ENCODE data around the gene SDF2. TPM values are rescaled to one million over a fixed set of nuclear protein-coding genes. Genes with fewer than 3 reads are reported as not detected.

Gene SDF2
- total RNA-seq, 1 donor from 2014 or later = 44.0 TPM

Other genes starting within 250 kb of the SDF2 start
- not detected for gene SLC13A2, start 188.3 kb downstream of the SDF2 start, total RNA-seq
- gene FOXN1, start 155.6 kb downstream of the SDF2 start, total RNA-seq = not detected
- 32.6 TPM for gene UNC119, start 109.3 kb downstream of the SDF2 start, total RNA-seq
- gene PIGS, start 90.4 kb downstream of the SDF2 start, total RNA-seq = 16.3 TPM
- 56.7 TPM for gene ALDOC, start 85.0 kb downstream of the SDF2 start, total RNA-seq
- 3.7 TPM for gene SPAG5, start 62.9 kb downstream of the SDF2 start, total RNA-seq
- gene RSKR, start 47.7 kb downstream of the SDF2 start, total RNA-seq = 11.8 TPM
- 81.9 TPM for gene BLTP2, start 16.7 kb downstream of the SDF2 start, total RNA-seq
- 28.9 TPM for gene SUPT6H, start 299 bp upstream of the SDF2 start, total RNA-seq
- 2.9 TPM for gene PROCA1, start 50.0 kb upstream of the SDF2 start, total RNA-seq
- 12.2 TPM for gene RAB34, start 56.0 kb upstream of the SDF2 start, total RNA-seq
- 436 TPM for gene RPL23A, start 58.1 kb upstream of the SDF2 start, total RNA-seq
- gene TLCD1, start 64.3 kb upstream of the SDF2 start, total RNA-seq = under 0.01 TPM
- 0.82 TPM for gene NEK8, start 66.9 kb upstream of the SDF2 start, total RNA-seq
- gene TRAF4, start 82.1 kb upstream of the SDF2 start, total RNA-seq = 60.3 TPM
- 2.4 TPM for gene FAM222B, start 180.9 kb upstream of the SDF2 start, total RNA-seq
- gene ERAL1, start 193.1 kb upstream of the SDF2 start, total RNA-seq = 19.6 TPM
- 14.7 TPM for gene FLOT2, start 235.8 kb upstream of the SDF2 start, total RNA-seq
- 28.9 TPM for gene DHRS13, start 241.2 kb upstream of the SDF2 start, total RNA-seq